CD4-positive, alpha-beta T cell treated with Interleukin-17A for 1 hour (primary cell): ENCODE results near the gene LEFTY2.
"Not testable (repeated sequence)": the region's sequence is repeated elsewhere in the genome, so short reads cannot be mapped to it uniquely, and the experiment has no call there.

Source experiments
- DNase-seq: peaks from one replicate; pipeline ENCODE4 v3.0.0-alpha.2; 2020

The LEFTY2 gene

DNA sequence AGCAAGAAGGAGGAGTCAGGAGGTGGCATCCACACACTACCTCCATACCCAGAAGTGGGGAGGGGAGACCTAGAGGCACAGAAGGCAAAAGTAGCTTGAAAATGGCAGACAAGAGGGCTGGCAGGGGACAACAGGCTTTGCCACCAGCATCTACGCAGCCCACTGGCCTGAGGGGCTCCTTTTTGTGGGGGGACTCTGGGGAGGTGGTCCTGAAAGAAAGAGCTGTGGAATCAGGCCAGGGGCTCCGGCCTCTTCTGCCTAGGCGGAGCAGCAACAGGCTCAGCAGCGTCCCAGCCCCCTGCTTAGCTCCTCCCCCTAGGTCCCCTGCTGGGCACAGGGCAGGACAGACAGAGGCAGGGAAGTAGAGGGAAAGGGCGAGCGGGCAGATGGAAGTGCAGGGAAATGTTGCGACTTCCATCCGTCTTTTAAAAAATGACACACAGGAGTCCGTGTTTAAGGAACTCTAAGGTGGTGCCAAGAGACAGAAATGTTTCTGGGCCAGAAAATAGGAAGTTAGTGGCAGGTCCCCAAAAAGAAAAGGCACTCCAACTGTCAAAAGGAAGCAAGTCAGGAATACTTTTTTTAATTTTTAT is 10.0 kb upstream of the LEFTY2 start:
- no peak for DNase-seq

GRCh38 chr1:225949041-225949440 is 8.0 kb upstream of the LEFTY2 start:
- no peak for DNase-seq

DNA sequence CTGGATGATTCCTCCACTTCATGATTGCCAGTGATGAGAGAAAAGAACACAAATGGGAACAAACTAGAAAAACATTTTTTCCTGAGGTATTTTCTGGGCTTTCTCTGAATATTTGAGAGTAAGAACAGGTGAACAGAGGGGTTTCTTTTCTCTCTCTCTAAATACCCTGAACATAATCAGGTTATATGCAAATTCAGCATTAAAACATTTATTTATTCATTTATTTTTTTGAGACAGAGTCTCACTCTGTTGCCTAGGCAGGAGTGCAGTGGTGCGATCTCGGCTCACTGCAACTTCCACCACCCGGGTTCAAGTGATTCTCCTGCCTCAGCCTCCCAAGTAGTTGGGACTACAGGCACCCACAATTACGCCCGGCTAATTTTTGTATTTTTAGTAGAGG is 5.8 kb upstream of the LEFTY2 start:
- no peak for DNase-seq

DNA sequence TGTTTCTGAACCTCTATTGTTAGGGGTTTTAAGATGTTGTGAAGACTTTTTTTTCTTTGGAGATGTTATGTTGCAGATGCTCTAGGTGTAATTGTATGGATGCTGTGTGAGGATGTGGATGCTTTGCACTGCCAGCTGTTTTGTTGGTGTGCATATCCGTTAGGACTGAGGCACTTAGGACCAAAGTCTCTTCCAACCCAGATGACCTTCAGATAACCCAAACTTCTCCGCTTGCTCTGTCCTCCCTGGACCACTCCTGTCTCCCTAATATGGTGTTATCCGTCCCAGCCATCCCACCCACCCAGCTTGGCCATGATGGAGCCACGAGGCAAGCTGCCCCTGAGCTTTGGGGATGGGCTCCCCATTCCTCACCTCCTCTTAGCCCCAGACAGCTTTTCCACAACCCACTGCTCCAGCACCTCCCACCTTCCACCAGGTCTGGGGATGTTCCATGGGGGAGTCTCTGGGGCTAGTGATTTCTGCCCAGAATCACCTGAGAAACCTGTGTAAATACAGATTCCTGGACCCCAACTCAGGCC is 5.1 kb upstream of the LEFTY2 start:
- DNase-seq, result no peak

GRCh38 chr1:225945564-225945963 is 4.5 kb upstream of the LEFTY2 start:
- no peak for DNase-seq

- no peak for DNase-seq
Measured at GRCh38 chr1:225944951-225945350, 3.9 kb upstream of the LEFTY2 start.

GRCh38 chr1:225944387-225944786 is 3.4 kb upstream of the LEFTY2 start:
- DNase-seq, result no peak

DNA sequence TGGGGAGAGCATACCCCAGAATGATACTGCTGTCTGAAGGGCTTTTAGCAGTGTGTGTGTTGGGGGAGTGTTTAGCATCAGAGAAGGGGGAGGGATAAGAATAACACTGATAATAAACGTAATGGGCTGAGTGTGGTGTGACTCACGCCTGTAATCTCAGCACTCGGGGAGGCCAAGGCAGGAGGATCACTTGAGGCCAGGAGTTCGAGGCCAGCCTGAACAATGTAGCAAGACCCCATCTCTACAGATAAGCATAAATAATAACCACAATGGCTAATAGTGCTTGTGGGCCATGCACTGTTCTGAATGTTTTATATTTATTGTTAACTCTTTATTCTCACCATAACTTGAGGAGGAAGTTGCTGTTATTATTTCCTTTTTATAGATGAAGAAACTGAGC is 2.6 kb upstream of the LEFTY2 start:
- DNase-seq, result no peak

GRCh38 chr1:225942574-225942973 is 1.6 kb upstream of the LEFTY2 start:
- DNase-seq, result no peak

GRCh38 chr1:225941942-225942222 is 862 bp upstream of the LEFTY2 start:
- no peak for DNase-seq

DNA sequence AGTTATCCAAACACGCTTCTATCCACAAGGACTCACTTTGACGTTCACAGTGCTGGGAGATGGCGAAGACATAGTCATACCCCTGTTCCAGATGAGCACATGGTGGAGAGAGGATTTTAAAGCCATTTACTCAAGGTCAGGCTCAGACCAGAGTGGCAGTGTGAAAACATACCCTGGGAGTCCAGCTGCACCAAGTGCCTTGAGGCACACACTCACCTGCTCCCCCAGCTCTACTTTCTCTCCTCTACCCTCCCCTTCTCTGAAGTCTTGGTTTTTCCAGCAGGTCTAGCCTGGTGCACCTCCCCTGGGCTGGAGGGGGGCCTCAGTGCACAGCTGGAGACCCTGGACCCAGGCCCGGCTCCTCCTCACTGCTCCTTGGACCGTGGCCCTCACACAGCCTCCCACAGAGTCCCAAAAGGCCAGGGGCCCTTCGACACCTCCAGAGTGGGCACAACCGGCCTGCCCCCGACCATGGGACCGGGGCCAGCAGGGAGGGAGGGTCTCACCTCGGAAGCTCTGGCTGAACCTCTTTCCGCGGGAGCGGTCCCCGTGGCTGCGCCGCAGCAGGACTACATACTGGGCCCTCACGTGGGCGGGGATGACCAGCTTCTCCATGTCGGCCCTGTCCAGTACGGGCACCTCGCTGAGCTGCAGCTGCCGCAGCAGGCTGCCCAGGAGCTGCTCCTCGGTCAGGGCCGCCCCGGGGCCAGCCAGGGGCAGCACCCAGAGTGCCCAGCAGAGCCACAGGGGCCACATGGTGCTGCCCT is 452 bp downstream of the LEFTY2 start:
- no peak for DNase-seq

- not testable (repeated sequence) for DNase-seq
Measured at GRCh38 chr1:225939939-225940310, 1.1 kb downstream of the LEFTY2 start.

DNA sequence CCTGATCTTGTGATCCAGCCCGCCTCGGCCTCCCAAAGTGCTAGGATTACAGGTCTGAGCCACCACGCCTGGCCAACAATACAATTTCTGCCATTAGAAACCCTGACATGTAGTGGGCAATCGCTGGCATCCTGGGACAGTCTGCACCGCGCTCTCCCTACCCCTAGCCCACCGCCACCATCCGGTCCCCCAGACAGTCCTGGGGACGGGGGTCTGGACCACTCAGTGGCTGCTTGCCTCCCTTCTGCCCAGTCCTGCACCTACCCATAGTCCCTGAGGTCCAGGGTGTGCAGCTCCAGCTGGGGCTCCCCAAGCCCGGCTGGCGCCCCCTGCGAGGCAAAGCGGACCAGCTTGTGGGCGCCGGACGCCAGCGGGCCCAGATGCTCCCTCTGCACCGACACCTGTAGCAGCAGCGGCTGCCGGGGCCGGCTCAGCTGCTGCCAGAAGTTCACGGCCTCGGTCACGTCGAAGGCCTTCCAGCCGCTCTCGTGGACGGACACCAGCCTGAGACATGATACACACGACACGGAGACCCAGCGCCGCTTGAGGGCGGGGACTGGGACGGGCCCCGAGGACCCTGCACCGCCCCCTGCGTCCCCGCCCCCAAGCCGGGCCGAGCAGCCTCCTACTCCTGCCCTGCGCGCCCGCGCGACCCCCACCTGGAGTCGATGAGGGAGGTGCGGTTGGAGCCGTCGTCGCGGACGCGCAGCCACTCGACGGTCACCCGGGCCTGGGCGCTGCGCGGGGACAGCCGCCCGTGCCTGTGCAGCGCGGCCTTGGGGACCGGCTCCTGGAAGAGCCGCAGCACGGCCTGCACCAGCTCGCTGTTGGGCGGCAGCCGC is 1.7 kb downstream of the LEFTY2 start:
- DNase-seq, result not testable (repeated sequence)

- no peak for DNase-seq
Measured at GRCh38 chr1:225937048-225937968, 3.7 kb downstream of the LEFTY2 start.

DNA sequence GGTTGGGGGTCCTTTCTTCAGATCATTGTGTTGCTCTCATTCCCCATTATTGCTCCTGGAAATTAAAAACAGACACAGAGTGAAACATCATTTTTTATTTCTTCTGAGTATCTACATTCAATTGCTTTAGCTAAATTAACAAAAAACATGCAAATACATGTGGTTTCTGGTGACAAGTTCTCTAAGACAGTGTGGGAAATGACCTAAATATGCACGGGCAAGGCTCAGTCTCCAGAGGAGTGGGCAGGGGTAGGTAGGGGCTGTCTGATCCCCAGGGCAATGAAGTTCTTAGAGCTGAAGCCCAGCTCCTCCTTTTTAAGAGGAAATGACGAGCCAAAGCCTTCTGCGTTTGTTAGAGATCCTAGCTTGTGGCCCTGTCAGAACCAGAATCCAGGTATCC is 4.5 kb downstream of the LEFTY2 start:
- no peak for DNase-seq

DNA sequence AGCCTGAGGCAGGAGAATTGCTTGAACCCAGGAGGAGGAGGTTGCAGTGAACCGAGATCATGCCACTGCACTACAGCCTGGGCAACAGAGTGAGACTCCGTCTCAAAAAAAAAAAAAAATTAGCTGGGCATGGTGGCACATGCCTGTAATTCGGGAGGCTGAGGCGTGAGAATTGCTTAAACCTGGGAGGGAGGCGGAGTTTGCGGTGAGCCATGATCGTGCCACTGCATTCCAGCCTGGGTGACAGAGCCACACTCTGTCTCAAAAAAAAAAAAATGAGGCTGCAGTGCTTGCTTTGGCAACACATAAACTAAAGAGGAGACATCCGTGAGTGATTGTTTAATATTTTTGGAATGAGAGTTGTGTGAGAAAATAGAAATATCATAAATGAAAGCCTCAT is 4.9 kb downstream of the LEFTY2 start:
- DNase-seq, result not testable (repeated sequence)

- no peak for DNase-seq
Measured at GRCh38 chr1:225934711-225935110, 6.3 kb downstream of the LEFTY2 start.

GRCh38 chr1:225933072-225933471 is 7.9 kb downstream of the LEFTY2 start:
- DNase-seq, result no peak

GRCh38 chr1:225931270-225932136 is 9.5 kb downstream of the LEFTY2 start:
- no peak for DNase-seq

GRCh38 chr1:225930566-225930965 is 10.5 kb downstream of the LEFTY2 start:
- no peak for DNase-seq

GRCh38 chr1:225929462-225929861 is 11.6 kb downstream of the LEFTY2 start:
- DNase-seq, result not testable (repeated sequence)
